Upper lobe of left lung (tissue), 6 donors: ENCODE data around the gene RUFY1. TPM values are rescaled to one million over a fixed set of nuclear protein-coding genes. Genes with fewer than 3 reads are reported as not detected.
"Not testable (repeated sequence)": the region's sequence is repeated elsewhere in the genome, so short reads cannot be mapped to it uniquely, and the experiment has no call there.

Experiments
- ATAC-seq, 2 donors: fragments of 200-7000 bp; cut with Tn5 transposase; one replicate each; pipeline ENCODE4 v1.9.1; 2022; ENCODE audit warnings: mild to moderate bottlenecking in 2 of 2, moderate library complexity in 2 of 2; ENCODE audit not compliant: low FRiP score in 2 of 2
- DNase-seq, 2 donors: peaks; one replicate each; pipeline ENCODE4 v3.0.0-alpha.2; 2019 to 2020
- H3K27ac ChIP-seq, 4 donors: fragments of 200-600 bp; sonication (generic); one replicate each; pipeline ENCODE4 v1.5.1; 2016 to 2019
- H3K27me3 ChIP-seq, 4 donors: fragments of 200-600 bp; sonication (generic); one replicate each; pipeline ENCODE4 v1.5.1; 2017 to 2019
- H3K36me3 ChIP-seq, 4 donors: fragments of 200-600 bp; sonication (generic); one replicate each; pipeline ENCODE4 v1.5.1; 2016 to 2019
- H3K4me1 ChIP-seq, 4 donors: fragments of 200-600 bp; sonication (generic); one replicate each; pipeline ENCODE4 v1.5.1; 2018 to 2019
- H3K4me3 ChIP-seq, 4 donors: fragments of 200-600 bp; sonication (generic); one replicate each; pipeline ENCODE4 v1.5.1; 2017 to 2019; ENCODE audit warnings: mild to moderate bottlenecking in 2 of 4, moderate library complexity in 1 of 4
- H3K9me3 ChIP-seq, 4 donors: fragments of 200-600 bp; sonication (generic); one replicate each; pipeline ENCODE4 v1.5.1; 2018 to 2019
- EP300 ChIP-seq, 4 donors: sonication (generic); formaldehyde crosslinking; IDR thresholded peaks; one replicate each; pipeline ENCODE4 v1.5.1; 2017; ENCODE audit warnings: antibody characterized with exemption in 4 of 4, control low read depth in 2 of 4
- POLR2A ChIP-seq, 4 donors: fragments of 450-650 bp; IDR thresholded peaks; one replicate each; pipeline ENCODE4 v1.5.1; 2016 to 2017; ENCODE audit warnings: antibody characterized with exemption in 4 of 4, mild to moderate bottlenecking in 2 of 4
- POLR2AphosphoS5 ChIP-seq, 2 donors: sonication (generic); formaldehyde crosslinking; IDR thresholded peaks; one replicate each; pipeline ENCODE4 v1.5.1; 2017; ENCODE audit warnings: antibody characterized with exemption in 2 of 2
- WGBS, 2 donors: methylation state at CpG; one replicate each; pipeline ENCODE4 v1.1.5; 2017 to 2018; 5-methylcytosine and 5-hydroxymethylcytosine counted together
- total RNA-seq, 6 donors: library from RNA; depleted of rRNA in 4 of 6; stranded (reverse); fragments of >200 nt in 4 of 6; gene quantifications; one replicate each; pipeline versions ENCODE4 v1.1.0 to v1.2.1, GENCODE V29; 2016 to 2021
- TF ChIP-seq, protein P1 (sequence below), 6 experiments: fragments of 450-650 bp in 4 of 6; fragments of 200-600 bp in 2 of 6; sonication (generic) in 2 of 6; IDR thresholded peaks; one replicate each; pipeline ENCODE4 v1.5.1; 2016 to 2019; ENCODE audit warnings: antibody characterized with exemption in 6 of 6
- donor health status: DM: no; HTN: no; CAD: no; lungs with moderate emphysema.
- donor health status: DM: no; HTN: yes; CAD: no; lungs with severe emphysema.

RUFY1 gene
- total RNA-seq, 6 donors from 2014 or later, result 42.3 to 128 (median 74.7) TPM

DNA sequence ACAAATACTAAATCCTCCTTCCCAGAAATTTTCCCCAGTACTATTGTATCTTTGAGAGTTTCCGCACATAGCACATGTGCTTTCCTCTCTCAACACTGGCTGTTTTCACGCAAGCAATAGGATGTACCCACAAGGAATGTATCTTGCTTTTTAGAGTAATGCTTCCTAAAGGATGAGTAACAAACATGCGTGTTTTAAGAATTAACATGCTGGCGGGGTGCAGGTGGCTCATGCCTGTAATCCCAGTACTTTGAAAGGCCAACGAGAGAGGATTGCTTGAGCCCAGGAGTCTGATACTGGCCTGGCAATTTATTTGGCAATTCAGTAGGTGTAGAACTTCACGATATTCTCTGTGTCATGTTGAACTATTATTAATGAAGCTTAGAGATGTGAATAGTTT lies 4.6 kb downstream of the RUFY1 start:
- WGBS, 2 donors, result 98% methylated on average over 6 of the region's 6 CpGs
- Histone ChIP-seq H3K9me3 (no peaks in the 10 kb centered on the region), H3K4me1 (peaks cover 27 to 42% (median 34%) of the 10 kb centered on the region in 4 donors), H3K4me3 (no peak overlapping the region), H3K27me3 (no peaks in the 10 kb centered on the region), H3K36me3 (peaks cover 0 to under 1% (median 0%) of the 10 kb centered on the region in 4 donors), H3K27ac (no peak overlapping the region)
- ATAC-seq, result no peak
- TF ChIP-seq, protein P1, sequence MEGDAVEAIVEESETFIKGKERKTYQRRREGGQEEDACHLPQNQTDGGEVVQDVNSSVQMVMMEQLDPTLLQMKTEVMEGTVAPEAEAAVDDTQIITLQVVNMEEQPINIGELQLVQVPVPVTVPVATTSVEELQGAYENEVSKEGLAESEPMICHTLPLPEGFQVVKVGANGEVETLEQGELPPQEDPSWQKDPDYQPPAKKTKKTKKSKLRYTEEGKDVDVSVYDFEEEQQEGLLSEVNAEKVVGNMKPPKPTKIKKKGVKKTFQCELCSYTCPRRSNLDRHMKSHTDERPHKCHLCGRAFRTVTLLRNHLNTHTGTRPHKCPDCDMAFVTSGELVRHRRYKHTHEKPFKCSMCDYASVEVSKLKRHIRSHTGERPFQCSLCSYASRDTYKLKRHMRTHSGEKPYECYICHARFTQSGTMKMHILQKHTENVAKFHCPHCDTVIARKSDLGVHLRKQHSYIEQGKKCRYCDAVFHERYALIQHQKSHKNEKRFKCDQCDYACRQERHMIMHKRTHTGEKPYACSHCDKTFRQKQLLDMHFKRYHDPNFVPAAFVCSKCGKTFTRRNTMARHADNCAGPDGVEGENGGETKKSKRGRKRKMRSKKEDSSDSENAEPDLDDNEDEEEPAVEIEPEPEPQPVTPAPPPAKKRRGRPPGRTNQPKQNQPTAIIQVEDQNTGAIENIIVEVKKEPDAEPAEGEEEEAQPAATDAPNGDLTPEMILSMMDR (IDR thresholded peaks at IDR 0.05), result no peak
- TF ChIP-seq POLR2AphosphoS5 (IDR thresholded peaks at IDR 0.05), result no peak
- TF ChIP-seq EP300 (IDR thresholded peaks at IDR 0.05), result no peak
- TF ChIP-seq POLR2A (IDR thresholded peaks at IDR 0.05), result no peak
- no peak for DNase-seq

DNA sequence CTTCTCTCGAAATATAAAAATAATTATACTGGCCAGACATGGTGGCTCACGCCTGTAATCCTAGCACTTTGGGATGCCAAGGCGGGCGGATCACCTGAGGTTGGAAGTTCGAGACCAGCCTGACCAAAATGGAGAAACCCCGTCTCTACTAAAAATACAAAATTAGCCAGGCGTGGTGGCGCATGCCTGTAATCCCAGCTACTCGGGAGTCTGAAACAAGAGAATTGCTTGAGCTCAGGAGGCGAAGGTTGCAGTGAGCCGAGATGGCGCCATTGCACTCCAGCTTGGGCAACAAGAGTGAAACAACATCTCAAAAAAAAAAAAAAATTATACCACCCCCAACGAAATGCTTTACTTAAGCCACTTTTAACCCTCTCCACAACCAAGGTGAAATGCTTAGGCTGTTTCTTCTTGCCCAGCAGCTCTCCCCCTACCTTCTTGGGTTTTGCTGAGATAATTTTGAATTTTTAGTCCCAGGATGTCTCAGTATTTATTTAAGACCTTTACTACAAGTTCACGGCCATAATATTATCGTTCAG lies 8.0 kb downstream of the RUFY1 start:
- WGBS, 2 donors, result 83% methylated on average over 15 of the region's 15 CpGs
- H3K9me3 ChIP-seq, DNase-seq, H3K27me3 ChIP-seq, ATAC-seq: not testable (repeated sequence)
- peak overlapping the region in 2 of 4 donors; percentile 61 to 66 for H3K4me3 ChIP-seq
- H3K4me1 ChIP-seq, result peaks cover 13 to 24% (median 18%) of the 10 kb centered on the region in 4 donors
- H3K27ac ChIP-seq, result peak overlapping the region; percentile 73 to 89 (median 84)
- peaks cover 6 to 23% (median 15%) of the 10 kb centered on the region in 4 donors for H3K36me3 ChIP-seq

DNA sequence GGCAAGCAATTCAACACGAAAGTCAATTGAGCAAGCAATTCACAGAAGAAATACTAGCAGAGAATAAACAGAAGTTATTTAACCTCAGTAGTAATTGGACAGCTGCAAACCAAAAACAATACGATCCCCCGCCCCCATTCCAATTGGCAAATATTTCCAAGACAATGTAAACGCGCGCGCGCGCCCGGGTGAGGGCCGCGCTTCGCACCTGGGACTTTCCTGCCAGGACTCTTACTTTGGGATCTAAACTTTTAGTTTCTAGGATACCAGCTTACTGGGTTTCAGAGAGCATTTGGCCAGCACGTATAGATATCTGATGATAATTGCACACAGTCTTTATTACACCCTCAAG lies 8.6 kb downstream of the RUFY1 start:
- no peak for TF ChIP-seq POLR2AphosphoS5 (IDR thresholded peaks at IDR 0.05)
- no peak for TF ChIP-seq POLR2A (IDR thresholded peaks at IDR 0.05)
- no peak for TF ChIP-seq EP300 (IDR thresholded peaks at IDR 0.05)
- TF ChIP-seq, protein P1 (IDR thresholded peaks at IDR 0.05), result no peak
- peaks cover 11 to 29% (median 21%) of the 10 kb centered on the region in 4 donors for H3K36me3 ChIP-seq
- H3K9me3 ChIP-seq, result no peaks in the 10 kb centered on the region
- peaks cover 10 to 18% (median 15%) of the 10 kb centered on the region in 4 donors for H3K4me1 ChIP-seq
- no peaks in the 10 kb centered on the region for H3K27me3 ChIP-seq
- ATAC-seq, result peak; percentile 3 to 40
- H3K27ac ChIP-seq, result peak overlapping the region; percentile 73 to 89 (median 84)
- 19 to 24% methylated on average over 14 of the region's 14 CpGs for WGBS, 2 donors
- DNase-seq, result peak; percentile 31 to 87
- peak overlapping the region; percentile 25 to 66 (median 58) for H3K4me3 ChIP-seq

DNA sequence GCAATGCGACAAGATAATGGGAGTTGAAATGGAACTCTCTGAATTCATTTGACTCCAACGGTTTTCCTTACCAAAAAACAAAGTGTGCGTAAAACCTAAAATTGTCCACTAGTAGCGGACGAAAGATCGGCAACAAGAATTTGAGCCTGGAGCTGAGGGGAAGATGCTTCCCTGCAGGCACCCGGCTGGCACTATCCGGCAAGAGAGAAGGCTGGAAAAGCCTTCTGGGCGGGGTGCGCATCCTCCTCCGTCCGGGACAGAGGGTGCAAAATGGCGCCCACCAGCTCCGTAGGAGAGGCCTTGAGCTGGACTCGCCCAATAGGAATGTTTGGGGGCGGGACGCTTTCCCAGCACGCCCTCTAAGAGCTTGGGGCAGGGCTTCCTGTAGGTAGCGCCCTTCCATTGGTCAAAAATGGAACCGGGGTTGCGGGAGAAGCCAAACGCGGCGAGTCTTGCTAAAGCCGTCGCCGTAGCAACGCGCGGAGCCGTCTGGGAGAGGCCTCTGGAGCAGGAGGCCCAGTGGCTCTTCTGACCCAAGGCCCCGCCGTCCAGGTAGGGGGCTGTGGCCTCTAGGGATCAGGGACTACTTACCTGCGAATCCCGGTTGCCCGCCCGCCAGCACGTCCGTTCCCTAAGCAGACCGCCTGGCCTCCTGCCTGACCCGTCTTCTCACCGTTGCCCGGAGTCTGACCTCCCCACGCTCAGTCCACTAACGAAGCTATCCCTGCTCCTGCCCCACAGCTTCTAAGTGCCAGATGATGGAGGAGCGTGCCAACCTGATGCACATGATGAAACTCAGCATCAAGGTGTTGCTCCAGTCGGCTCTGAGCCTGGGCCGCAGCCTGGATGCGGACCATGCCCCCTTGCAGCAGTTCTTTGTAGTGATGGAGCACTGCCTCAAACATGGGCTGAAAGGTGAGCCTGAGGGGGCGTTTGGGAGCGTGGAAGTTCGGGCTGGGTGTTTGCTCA lies 9.2 kb downstream of the RUFY1 start:
- Histone ChIP-seq H3K4me3 (peak overlapping the region; percentile 25 to 66 (median 58)), H3K9me3 (no peaks in the 10 kb centered on the region), H3K27me3 (no peaks in the 10 kb centered on the region), H3K27ac (peak overlapping the region; percentile 73 to 89 (median 84)), H3K4me1 (peaks cover 10 to 13% (median 11%) of the 10 kb centered on the region in 4 donors), H3K36me3 (peaks cover 12 to 36% (median 24%) of the 10 kb centered on the region in 4 donors)
- TF ChIP-seq POLR2A (IDR thresholded peaks at IDR 0.05), result peak; percentile 21 to 95 (median 84)
- TF ChIP-seq EP300 (IDR thresholded peaks at IDR 0.05), result no peak
- peak; percentile 93 to 96 for TF ChIP-seq POLR2AphosphoS5 (IDR thresholded peaks at IDR 0.05)
- TF ChIP-seq, protein P1 (IDR thresholded peaks at IDR 0.05), result peak in 1 of 6 experiments; percentile 13
- peak; percentile 94 to 99 for DNase-seq
- WGBS, 2 donors, result 7 to 24% methylated on average over 27 to 52 of the region's 52 CpGs
- peak; percentile 100 for ATAC-seq

DNA sequence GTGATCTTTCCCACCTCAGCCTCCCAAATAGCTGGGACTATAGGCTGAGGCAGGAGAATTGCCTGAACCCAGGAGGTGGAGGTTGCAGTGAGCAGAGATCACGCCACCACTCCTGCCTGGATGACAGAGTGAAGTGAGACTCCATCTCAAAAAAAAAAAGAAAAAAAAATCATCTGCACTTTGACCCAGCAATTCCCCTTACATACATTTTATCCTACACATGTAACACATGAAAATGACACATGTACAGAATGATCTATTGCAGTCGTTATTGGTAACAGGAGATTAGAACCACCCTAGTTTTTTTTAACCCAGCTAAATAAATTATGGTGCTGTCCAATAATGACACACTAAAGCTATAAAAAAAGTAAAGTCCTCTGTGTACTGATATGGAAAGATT lies 14.2 kb downstream of the RUFY1 start:
- H3K4me1 ChIP-seq, result peaks cover 5 to 10% (median 7%) of the 10 kb centered on the region in 4 donors
- peaks cover 19 to 76% (median 54%) of the 10 kb centered on the region in 4 donors for H3K36me3 ChIP-seq
- no peak for TF ChIP-seq POLR2A (IDR thresholded peaks at IDR 0.05)
- TF ChIP-seq EP300 (IDR thresholded peaks at IDR 0.05), result no peak
- no peak for TF ChIP-seq POLR2AphosphoS5 (IDR thresholded peaks at IDR 0.05)
- no peak overlapping the region for H3K27ac ChIP-seq
- 50% methylated on average over 2 of the region's 2 CpGs for WGBS, 2 donors
- DNase-seq (no peak), ATAC-seq (no peak)
- H3K9me3 ChIP-seq, result no peaks in the 10 kb centered on the region
- no peaks in the 10 kb centered on the region for H3K27me3 ChIP-seq
- no peak overlapping the region for H3K4me3 ChIP-seq
